Panc1 (cell line): Measurements from ENCODE around the gene HNRNPC. TPM values are rescaled to one million over a fixed set of nuclear protein-coding genes. Genes with fewer than 3 reads are reported as not detected.

ENCODE experiments used
- ATAC-seq: fragments of 200-7000 bp; cut with Tn5 transposase; 2 replicates; pipeline ENCODE4 v1.9.1; 2020; ENCODE audit warnings: mild to moderate bottlenecking, moderate library complexity
- BruUV-seq: library from RNA; stranded (reverse); fragments of 400-500 nt; replicated peaks from 2 replicates; lab custom pipeline; 2021; lab: Mats Ljungman, UMichigan
- CTCF ChIA-PET: fragments of 300-600 bp; sonication (Branson Sonifier 250); formaldehyde crosslinking; loops from one replicate; lab custom pipeline; 2022; ENCODE audit warnings: antibody characterized with exemption; lab: Charles Lee
- POLR2A ChIA-PET: fragments of 300-600 bp; sonication (Branson Sonifier 250); formaldehyde crosslinking; loops from one replicate; lab custom pipeline; 2022; ENCODE audit warnings: antibody characterized with exemption; lab: Charles Lee
- DNase-seq: peaks from one replicate; pipeline ENCODE4 v3.0.0-alpha.2; 2010; ENCODE audit warnings: low read depth, low spot score
- H3K27ac ChIP-seq: 2 replicates; pipeline ENCODE4 v1.5.1; 2011; ENCODE audit warnings: mild to moderate bottlenecking, low read length, inconsistent platforms
- H3K27me3 ChIP-seq: fragments of 200-500 bp; sonication (Bioruptor generic); 2 replicates; pipeline ENCODE4 v1.6.0; 2014; ENCODE audit warnings: low read length, inconsistent platforms; ENCODE audit not compliant: control insufficient read depth, insufficient read depth
- H3K36me3 ChIP-seq: fragments of 200-500 bp; sonication (Bioruptor generic); 2 replicates; pipeline ENCODE4 v1.5.1; 2014; ENCODE audit warnings: inconsistent platforms, mild to moderate bottlenecking, low read length, moderate library complexity; ENCODE audit not compliant: control insufficient read depth, insufficient read depth
- H3K4me1 ChIP-seq: 2 replicates; pipeline ENCODE4 v1.5.1; 2011; ENCODE audit warnings: inconsistent platforms, mild to moderate bottlenecking, low read length, moderate library complexity; ENCODE audit not compliant: control insufficient read depth, insufficient read depth
- H3K4me3 ChIP-seq, 2 experiments: 2 replicates each; pipeline ENCODE4 v1.5.1; 2011 to 2012; ENCODE audit warnings: low read depth in 2 of 2, low read length in 2 of 2, mild to moderate bottlenecking in 2 of 2, inconsistent platforms in 1 of 2, moderate library complexity in 1 of 2
- H3K9me3 ChIP-seq: fragments of 200-500 bp; sonication (Bioruptor generic); 2 replicates; pipeline ENCODE4 v1.5.1; 2014; ENCODE audit warnings: low read depth, mild to moderate bottlenecking, inconsistent platforms, low read length, moderate library complexity; ENCODE audit not compliant: control insufficient read depth, insufficient read depth
- POLR2AphosphoS5 ChIP-seq: IDR thresholded peaks from 2 replicates; pipeline ENCODE4 v1.6.1; 2012; ENCODE audit warnings: mild to moderate bottlenecking, low read depth, low read length, moderate library complexity
- SIN3A ChIP-seq: IDR thresholded peaks from 2 replicates; pipeline ENCODE4 v1.6.1; 2012; ENCODE audit warnings: low read depth, mild to moderate bottlenecking, low read length, moderate library complexity, borderline replicate concordance; ENCODE audit not compliant: insufficient read depth
- TCF7L2 ChIP-seq: IDR thresholded peaks from 2 replicates; pipeline ENCODE4 v1.6.1; 2011; ENCODE audit warnings: mild to moderate bottlenecking, low read depth, low read length, inconsistent platforms
- in situ Hi-C: cut with HindIII; loops from 2 replicates; pipeline ENCODE4 v1.10.0; 2016; ENCODE audit warnings: low sequenced_read_pairs, low pct_unique_long_range_greater_than_20kb
- intact Hi-C: fragments of 100-400 bp; cut with micrococcal nuclease; formaldehyde crosslinking; loops from one replicate; pipeline ENCODE4 v1.10.0; 2022; ENCODE audit not compliant: unreplicated experiment
- total RNA-seq: library from RNA; stranded (reverse); gene quantifications from one replicate; pipeline ENCODE4 v1.2.1, GENCODE V29; 2021; ENCODE audit not compliant: unreplicated experiment
- TF ChIP-seq, protein P1 (sequence below), 2 experiments: IDR thresholded peaks; 2 replicates each; pipeline ENCODE4 v1.6.1; 2011 to 2012; ENCODE audit warnings: low read depth in 2 of 2, control low read depth in 1 of 2, low read length in 1 of 2, mild to moderate bottlenecking in 1 of 2, moderate library complexity in 1 of 2; ENCODE audit not compliant: insufficient read depth in 1 of 2
- TF ChIP-seq, protein P2 (sequence below): fragments of 450-650 bp; IDR thresholded peaks from 2 replicates; pipeline ENCODE4 v1.5.1; 2017; ENCODE audit warnings: mild to moderate bottlenecking

Gene HNRNPC
- total RNA-seq, 1 experiment from 2014 or later: 537 TPM

DNA sequence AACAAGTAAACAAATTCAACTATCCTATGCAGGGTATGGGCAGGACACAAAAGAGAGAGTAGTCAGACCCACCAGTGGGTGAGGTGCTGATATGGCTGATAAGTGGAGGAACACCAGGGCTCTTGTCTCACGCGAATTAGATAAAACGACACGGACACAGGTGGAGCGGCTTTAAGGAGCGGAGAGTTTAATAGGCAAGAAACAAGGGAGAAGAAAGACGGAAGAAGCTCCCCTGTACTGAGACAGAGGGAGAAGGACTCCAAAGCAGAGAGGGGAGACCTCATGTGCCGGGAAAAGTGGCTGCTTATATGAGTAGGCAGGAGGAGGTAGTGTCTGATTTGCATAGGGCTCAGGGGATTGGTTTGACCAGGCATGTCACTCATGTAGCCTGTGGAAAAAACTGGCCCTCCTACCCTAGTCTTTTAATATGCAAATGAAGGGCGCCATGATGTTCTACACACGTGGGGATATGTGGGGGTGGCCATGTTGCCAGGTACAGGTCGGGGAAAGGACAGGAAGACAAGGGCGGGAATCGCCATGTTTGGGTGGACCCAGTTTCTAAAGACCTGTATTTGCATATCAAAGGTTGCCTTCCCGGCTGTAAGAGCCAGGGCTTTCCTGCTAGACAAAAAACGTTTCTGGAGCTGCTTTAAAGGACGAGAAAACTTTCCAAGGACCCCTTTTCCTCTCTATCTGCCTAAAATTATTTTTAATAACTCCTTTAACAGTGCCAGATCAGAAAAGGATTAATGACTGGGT, 39.4 kb upstream of the HNRNPC start:
- in situ Hi-C loops: no loop called here
- POLR2A ChIA-PET: no interaction called here
- H3K36me3 ChIP-seq: no peaks in the 10 kb centered on the region
- CTCF ChIA-PET: no interaction called here
- no TSS peak for BruUV-seq
- DNase-seq (no peak), ATAC-seq (peak; percentile 81)
- H3K4me3 ChIP-seq: peak overlapping the region in 1 of 2 experiments; percentile 35; a peak in 2 of 4 replicates
- 0 out of 2 replicates have a peak overlapping the region, but pooled peaks have one; percentile 36 for H3K27ac ChIP-seq
- TF ChIP-seq TCF7L2 (no peak), SIN3A (no peak), POLR2AphosphoS5 (no peak)
- TF ChIP-seq, protein P1, sequence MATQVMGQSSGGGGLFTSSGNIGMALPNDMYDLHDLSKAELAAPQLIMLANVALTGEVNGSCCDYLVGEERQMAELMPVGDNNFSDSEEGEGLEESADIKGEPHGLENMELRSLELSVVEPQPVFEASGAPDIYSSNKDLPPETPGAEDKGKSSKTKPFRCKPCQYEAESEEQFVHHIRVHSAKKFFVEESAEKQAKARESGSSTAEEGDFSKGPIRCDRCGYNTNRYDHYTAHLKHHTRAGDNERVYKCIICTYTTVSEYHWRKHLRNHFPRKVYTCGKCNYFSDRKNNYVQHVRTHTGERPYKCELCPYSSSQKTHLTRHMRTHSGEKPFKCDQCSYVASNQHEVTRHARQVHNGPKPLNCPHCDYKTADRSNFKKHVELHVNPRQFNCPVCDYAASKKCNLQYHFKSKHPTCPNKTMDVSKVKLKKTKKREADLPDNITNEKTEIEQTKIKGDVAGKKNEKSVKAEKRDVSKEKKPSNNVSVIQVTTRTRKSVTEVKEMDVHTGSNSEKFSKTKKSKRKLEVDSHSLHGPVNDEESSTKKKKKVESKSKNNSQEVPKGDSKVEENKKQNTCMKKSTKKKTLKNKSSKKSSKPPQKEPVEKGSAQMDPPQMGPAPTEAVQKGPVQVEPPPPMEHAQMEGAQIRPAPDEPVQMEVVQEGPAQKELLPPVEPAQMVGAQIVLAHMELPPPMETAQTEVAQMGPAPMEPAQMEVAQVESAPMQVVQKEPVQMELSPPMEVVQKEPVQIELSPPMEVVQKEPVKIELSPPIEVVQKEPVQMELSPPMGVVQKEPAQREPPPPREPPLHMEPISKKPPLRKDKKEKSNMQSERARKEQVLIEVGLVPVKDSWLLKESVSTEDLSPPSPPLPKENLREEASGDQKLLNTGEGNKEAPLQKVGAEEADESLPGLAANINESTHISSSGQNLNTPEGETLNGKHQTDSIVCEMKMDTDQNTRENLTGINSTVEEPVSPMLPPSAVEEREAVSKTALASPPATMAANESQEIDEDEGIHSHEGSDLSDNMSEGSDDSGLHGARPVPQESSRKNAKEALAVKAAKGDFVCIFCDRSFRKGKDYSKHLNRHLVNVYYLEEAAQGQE (IDR thresholded peaks at IDR 0.05; ENCODE audit: insufficient read depth in 1 of 2, low read depth in 2 of 2, low read length in 1 of 2): no peak
- TF ChIP-seq, protein P2, sequence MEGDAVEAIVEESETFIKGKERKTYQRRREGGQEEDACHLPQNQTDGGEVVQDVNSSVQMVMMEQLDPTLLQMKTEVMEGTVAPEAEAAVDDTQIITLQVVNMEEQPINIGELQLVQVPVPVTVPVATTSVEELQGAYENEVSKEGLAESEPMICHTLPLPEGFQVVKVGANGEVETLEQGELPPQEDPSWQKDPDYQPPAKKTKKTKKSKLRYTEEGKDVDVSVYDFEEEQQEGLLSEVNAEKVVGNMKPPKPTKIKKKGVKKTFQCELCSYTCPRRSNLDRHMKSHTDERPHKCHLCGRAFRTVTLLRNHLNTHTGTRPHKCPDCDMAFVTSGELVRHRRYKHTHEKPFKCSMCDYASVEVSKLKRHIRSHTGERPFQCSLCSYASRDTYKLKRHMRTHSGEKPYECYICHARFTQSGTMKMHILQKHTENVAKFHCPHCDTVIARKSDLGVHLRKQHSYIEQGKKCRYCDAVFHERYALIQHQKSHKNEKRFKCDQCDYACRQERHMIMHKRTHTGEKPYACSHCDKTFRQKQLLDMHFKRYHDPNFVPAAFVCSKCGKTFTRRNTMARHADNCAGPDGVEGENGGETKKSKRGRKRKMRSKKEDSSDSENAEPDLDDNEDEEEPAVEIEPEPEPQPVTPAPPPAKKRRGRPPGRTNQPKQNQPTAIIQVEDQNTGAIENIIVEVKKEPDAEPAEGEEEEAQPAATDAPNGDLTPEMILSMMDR: no peak
- no peaks in the 10 kb centered on the region for H3K9me3 ChIP-seq
- no peaks in the 10 kb centered on the region for H3K4me1 ChIP-seq
- H3K27me3 ChIP-seq: no peaks in the 10 kb centered on the region
- intact Hi-C loops: no loop called here

DNA sequence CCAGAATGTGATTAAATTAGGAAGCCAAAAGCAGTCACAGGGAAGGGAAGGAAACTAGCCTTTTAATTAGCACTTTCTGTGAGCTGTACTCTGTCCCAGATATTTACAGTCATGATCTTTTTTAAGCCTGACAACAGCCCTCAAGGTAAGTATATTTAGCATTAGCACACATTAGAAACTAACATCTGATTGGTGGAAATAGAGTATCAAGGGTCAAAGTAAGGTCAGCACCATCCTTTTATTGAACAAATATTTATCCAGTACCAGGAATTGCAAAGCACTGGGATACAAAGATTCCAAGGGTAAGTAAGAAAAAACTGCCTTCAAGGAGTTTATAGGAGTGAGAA, 38.9 kb upstream of the HNRNPC start:
- no TSS peak for BruUV-seq
- Histone ChIP-seq H3K4me1 (no peaks in the 10 kb centered on the region), H3K9me3 (no peaks in the 10 kb centered on the region), H3K36me3 (no peaks in the 10 kb centered on the region), H3K4me3 (peak overlapping the region in 1 of 2 experiments; percentile 33; a peak in 1 of 4 replicates), H3K27ac (no peak overlapping the region), H3K27me3 (no peaks in the 10 kb centered on the region)
- ChIA-PET CTCF (no interaction called here), POLR2A (no interaction called here)
- DNase-seq: no peak
- no peak for ATAC-seq
- intact Hi-C loops (no loop called here), in situ Hi-C loops (no loop called here)
- TF ChIP-seq SIN3A (no peak), POLR2AphosphoS5 (no peak), TCF7L2 (no peak)
- TF ChIP-seq, protein P2: no peak
- TF ChIP-seq, protein P1 (IDR thresholded peaks at IDR 0.05; ENCODE audit: insufficient read depth in 1 of 2, low read depth in 2 of 2, low read length in 1 of 2): no peak
